ENCODE data around the gene UBR1. TPM values are rescaled to one million over a fixed set of nuclear protein-coding genes. Genes with fewer than 3 reads are reported as not detected.

The UBR1 gene
- total and polyA plus RNA-seq, 10 of the 15 experiments (the other 5 are each of a cell fraction or from before 2014, with no cell fraction given) = 4.5 to 27.5 (median 16.7) TPM

DNA sequence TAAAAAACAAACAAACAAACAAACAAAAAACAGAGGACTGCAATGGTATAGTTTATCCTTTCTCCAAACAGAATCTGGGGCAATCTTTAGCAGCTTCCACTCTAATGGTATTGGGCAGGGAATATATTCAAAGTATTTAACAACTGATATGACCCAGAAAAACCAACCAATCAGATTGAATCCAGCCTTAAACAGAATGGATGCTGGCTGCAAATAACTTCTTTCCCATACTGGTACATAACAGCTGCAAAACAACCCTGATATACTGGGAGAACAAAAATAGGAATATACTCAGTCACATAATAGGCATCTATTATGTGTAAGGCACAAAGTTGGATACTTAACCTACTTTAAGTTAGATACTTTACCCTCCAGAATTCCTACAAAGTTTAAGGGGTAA, 49.1 kb downstream of the UBR1 start (continued):
- TF ChIP-seq, protein P1, sequence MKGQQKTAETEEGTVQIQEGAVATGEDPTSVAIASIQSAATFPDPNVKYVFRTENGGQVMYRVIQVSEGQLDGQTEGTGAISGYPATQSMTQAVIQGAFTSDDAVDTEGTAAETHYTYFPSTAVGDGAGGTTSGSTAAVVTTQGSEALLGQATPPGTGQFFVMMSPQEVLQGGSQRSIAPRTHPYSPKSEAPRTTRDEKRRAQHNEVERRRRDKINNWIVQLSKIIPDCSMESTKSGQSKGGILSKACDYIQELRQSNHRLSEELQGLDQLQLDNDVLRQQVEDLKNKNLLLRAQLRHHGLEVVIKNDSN (IDR thresholded peaks at IDR 0.05; ENCODE audit: borderline replicate concordance, extremely low read length, insufficient read depth, low read depth, low read length) = no peak
- TF ChIP-seq ZNF207 (IDR thresholded peaks at IDR 0.05; ENCODE audit: borderline replicate concordance) = no peak
- TF ChIP-seq PAX5 (IDR thresholded peaks at IDR 0.05; ENCODE audit: borderline replicate concordance, low read depth, low read length) = no peak

DNA sequence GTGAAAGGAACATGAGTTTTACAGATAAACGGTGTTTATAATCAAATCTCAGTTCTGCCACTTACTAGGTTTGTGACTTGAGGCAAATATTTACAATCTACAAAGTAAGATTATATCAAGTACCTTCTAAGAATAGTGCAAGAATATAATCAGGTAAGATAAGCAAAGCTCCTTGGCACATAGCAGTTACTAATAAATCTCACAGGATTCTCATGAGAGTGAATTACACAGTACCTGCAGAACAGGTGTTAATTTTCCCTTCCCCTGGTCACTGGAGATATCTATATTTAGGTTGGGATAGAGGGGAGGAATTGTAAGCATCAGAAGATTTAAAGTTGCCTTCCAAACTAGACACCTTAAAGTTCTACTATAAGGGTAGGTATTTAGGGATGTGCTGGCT, 53.0 kb downstream of the UBR1 start:
- intact Hi-C loops (cut with micrococcal nuclease; ENCODE audit: unreplicated experiment) = no loop called here
- no TSS peak for BruUV-seq (replicated peaks)
- Histone ChIP-seq H3K36me3 (ENCODE audit: control insufficient read depth in 2 of 2, insufficient read depth in 2 of 2, low read length in 1 of 2) (peaks cover 2 to 18% of the 10 kb centered on the region in 2 experiments; a peak in 3 of 4 replicates), H3K4me3 (no peak overlapping the region), H3K9ac (ENCODE audit: control insufficient read depth, insufficient read depth, low read length) (no peak overlapping the region), H2AFZ (ENCODE audit: control insufficient read depth, low read depth, low read length) (no peak overlapping the region), H4K20me1 (ENCODE audit: control insufficient read depth, insufficient read depth) (no peaks in the 10 kb centered on the region), H3K27ac (ENCODE audit: control insufficient read depth, insufficient read depth) (no peak overlapping the region), H3K4me1 (ENCODE audit: control insufficient read depth, insufficient read depth, low read length) (no peaks in the 10 kb centered on the region), H3K4me2 (ENCODE audit: control insufficient read depth, insufficient read depth) (no peak overlapping the region), H3K9me3 (replicated peaks; ENCODE audit: control insufficient read depth, insufficient read depth, low read length) (no peaks in the 10 kb centered on the region), H3K27me3 (replicated peaks in 1 of 2; ENCODE audit: control insufficient read depth in 2 of 2, insufficient read depth in 2 of 2, low read length in 1 of 2) (no peaks in the 10 kb centered on the region), H3K79me2 (ENCODE audit: control insufficient read depth, insufficient read depth, low read length) (no peaks in the 10 kb centered on the region)
- ATAC-seq = no peak
- in situ Hi-C loops (cut with MboI) = no loop called here
- ChIA-PET SMC1A (ENCODE audit: uncharacterized antibody, unreplicated experiment) (no interaction called here), RAD21 (ENCODE audit: unreplicated experiment) (interaction anchor here (0.7 kb wide), 1 partner anchor 151 kb away, joined by 3 read pairs; no protein-coding TSS in a partner anchor), POLR2A (interaction anchor here (0.7 kb wide), 1 partner anchor 41 kb away, joined by 4 read pairs; no protein-coding TSS in a partner anchor), CTCF (interaction anchor here (0.9 kb wide), 1 partner anchor 233 kb away, joined by 4 read pairs; no protein-coding TSS in a partner anchor)
- DNase-seq (ENCODE audit: low read depth, low spot score) = no peak
- FAIRE-seq = no peak
- WGBS (ENCODE audit: insufficient coverage, insufficient replicate concordance, low lambda C conversion rate, missing lambda C conversion rate) = 97% methylated on average over 1 of the region's 1 CpG
- TF ChIP-seq RBBP5 (conservative IDR thresholded peaks at IDR 0.05) = no peak
- no peak for TF ChIP-seq ZNF274 (IDR thresholded peaks at IDR 0.05; ENCODE audit: insufficient read depth, insufficient read length)
- TF ChIP-seq RB1 (IDR thresholded peaks at IDR 0.05; ENCODE audit: borderline replicate concordance) = no peak
- TF ChIP-seq DPF2 (IDR thresholded peaks at IDR 0.05) = no peak
- TF ChIP-seq, protein P2, sequence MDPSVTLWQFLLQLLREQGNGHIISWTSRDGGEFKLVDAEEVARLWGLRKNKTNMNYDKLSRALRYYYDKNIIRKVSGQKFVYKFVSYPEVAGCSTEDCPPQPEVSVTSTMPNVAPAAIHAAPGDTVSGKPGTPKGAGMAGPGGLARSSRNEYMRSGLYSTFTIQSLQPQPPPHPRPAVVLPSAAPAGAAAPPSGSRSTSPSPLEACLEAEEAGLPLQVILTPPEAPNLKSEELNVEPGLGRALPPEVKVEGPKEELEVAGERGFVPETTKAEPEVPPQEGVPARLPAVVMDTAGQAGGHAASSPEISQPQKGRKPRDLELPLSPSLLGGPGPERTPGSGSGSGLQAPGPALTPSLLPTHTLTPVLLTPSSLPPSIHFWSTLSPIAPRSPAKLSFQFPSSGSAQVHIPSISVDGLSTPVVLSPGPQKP (IDR thresholded peaks at IDR 0.05; ENCODE audit: low read depth, low read length) = no peak
- TF ChIP-seq CBFB (IDR thresholded peaks at IDR 0.05; ENCODE audit: low read depth) = no peak
- no peak for TF ChIP-seq MEF2A (IDR thresholded peaks at IDR 0.05; ENCODE audit: insufficient read depth, low read depth, low read length)
- no peak for TF ChIP-seq JUND (IDR thresholded peaks at IDR 0.05; ENCODE audit: low read depth, low read length)
- TF ChIP-seq, protein P3, sequence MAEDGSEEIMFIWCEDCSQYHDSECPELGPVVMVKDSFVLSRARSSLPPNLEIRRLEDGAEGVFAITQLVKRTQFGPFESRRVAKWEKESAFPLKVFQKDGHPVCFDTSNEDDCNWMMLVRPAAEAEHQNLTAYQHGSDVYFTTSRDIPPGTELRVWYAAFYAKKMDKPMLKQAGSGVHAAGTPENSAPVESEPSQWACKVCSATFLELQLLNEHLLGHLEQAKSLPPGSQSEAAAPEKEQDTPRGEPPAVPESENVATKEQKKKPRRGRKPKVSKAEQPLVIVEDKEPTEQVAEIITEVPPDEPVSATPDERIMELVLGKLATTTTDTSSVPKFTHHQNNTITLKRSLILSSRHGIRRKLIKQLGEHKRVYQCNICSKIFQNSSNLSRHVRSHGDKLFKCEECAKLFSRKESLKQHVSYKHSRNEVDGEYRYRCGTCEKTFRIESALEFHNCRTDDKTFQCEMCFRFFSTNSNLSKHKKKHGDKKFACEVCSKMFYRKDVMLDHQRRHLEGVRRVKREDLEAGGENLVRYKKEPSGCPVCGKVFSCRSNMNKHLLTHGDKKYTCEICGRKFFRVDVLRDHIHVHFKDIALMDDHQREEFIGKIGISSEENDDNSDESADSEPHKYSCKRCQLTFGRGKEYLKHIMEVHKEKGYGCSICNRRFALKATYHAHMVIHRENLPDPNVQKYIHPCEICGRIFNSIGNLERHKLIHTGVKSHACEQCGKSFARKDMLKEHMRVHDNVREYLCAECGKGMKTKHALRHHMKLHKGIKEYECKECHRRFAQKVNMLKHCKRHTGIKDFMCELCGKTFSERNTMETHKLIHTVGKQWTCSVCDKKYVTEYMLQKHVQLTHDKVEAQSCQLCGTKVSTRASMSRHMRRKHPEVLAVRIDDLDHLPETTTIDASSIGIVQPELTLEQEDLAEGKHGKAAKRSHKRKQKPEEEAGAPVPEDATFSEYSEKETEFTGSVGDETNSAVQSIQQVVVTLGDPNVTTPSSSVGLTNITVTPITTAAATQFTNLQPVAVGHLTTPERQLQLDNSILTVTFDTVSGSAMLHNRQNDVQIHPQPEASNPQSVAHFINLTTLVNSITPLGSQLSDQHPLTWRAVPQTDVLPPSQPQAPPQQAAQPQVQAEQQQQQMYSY (CRISPR knock-in tag; IDR thresholded peaks at IDR 0.05) = no peak
- TF ChIP-seq STAT3 (IDR thresholded peaks at IDR 0.05; ENCODE audit: low read depth, low read length) = no peak
- TF ChIP-seq, protein P4, sequence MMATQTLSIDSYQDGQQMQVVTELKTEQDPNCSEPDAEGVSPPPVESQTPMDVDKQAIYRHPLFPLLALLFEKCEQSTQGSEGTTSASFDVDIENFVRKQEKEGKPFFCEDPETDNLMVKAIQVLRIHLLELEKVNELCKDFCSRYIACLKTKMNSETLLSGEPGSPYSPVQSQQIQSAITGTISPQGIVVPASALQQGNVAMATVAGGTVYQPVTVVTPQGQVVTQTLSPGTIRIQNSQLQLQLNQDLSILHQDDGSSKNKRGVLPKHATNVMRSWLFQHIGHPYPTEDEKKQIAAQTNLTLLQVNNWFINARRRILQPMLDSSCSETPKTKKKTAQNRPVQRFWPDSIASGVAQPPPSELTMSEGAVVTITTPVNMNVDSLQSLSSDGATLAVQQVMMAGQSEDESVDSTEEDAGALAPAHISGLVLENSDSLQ (IDR thresholded peaks at IDR 0.05) = no peak
- no peak for TF ChIP-seq FOS (IDR thresholded peaks at IDR 0.05; ENCODE audit: borderline replicate concordance, extremely low read depth, insufficient read length)
- no peak for TF ChIP-seq CREB1 (IDR thresholded peaks at IDR 0.05; ENCODE audit: low read depth)
- TF ChIP-seq MXI1 (IDR thresholded peaks at IDR 0.05; ENCODE audit: low read depth, low read length) = no peak
- TF ChIP-seq POLR2AphosphoS2 (IDR thresholded peaks at IDR 0.05; ENCODE audit: low read depth, low read length) = no peak

All from GM12878 (cell line).